ENCODE data around the gene MLPH. TPM values are rescaled to one million over a fixed set of nuclear protein-coding genes. Genes with fewer than 3 reads are reported as not detected.

MLPH gene
- total RNA-seq, 1 donor from 2014 or later, result 22.5 TPM

DNA sequence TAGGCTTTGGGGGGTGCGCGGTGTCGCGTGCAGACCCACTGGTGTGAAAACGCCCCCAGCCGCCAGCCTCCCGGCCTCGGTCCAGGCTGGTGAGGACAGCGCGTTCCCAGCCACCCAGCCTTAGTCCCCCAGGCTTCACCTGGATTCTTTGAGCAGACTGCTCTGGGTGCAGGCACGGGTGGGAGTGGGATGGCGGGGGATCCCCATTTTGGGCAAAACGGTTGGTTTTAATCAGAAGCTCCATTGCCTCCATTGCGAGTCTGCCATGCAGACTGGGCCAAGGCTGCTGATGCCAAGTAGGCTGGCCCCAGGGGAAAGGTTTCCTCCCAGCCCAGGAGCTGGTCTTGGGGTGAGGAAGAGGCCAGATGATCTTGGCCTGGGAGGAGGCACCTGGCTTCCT, 445 bp downstream of the MLPH start:
- H3K4me3 Mint-ChIP-seq (ENCODE audit: unreplicated experiment), result peak overlapping the region; percentile 81
- H3K4me1 Mint-ChIP-seq (ENCODE audit: unreplicated experiment), result peaks cover 36% of the 10 kb centered on the region
- H3K27me3 Mint-ChIP-seq (ENCODE audit: unreplicated experiment), result no peaks in the 10 kb centered on the region
- H3K9me3 Mint-ChIP-seq (ENCODE audit: unreplicated experiment), result peaks cover 9% of the 10 kb centered on the region
- no peak overlapping the region for H3K27ac Mint-ChIP-seq (ENCODE audit: unreplicated experiment)
- H3K36me3 Mint-ChIP-seq (ENCODE audit: unreplicated experiment), result peaks cover 4% of the 10 kb centered on the region
- DNase-seq (ENCODE audit: extremely low spot score, unreplicated experiment), result no peak
- TF ChIP-seq, protein P1, sequence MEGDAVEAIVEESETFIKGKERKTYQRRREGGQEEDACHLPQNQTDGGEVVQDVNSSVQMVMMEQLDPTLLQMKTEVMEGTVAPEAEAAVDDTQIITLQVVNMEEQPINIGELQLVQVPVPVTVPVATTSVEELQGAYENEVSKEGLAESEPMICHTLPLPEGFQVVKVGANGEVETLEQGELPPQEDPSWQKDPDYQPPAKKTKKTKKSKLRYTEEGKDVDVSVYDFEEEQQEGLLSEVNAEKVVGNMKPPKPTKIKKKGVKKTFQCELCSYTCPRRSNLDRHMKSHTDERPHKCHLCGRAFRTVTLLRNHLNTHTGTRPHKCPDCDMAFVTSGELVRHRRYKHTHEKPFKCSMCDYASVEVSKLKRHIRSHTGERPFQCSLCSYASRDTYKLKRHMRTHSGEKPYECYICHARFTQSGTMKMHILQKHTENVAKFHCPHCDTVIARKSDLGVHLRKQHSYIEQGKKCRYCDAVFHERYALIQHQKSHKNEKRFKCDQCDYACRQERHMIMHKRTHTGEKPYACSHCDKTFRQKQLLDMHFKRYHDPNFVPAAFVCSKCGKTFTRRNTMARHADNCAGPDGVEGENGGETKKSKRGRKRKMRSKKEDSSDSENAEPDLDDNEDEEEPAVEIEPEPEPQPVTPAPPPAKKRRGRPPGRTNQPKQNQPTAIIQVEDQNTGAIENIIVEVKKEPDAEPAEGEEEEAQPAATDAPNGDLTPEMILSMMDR (IDR thresholded peaks at IDR 0.05), result no peak

DNA sequence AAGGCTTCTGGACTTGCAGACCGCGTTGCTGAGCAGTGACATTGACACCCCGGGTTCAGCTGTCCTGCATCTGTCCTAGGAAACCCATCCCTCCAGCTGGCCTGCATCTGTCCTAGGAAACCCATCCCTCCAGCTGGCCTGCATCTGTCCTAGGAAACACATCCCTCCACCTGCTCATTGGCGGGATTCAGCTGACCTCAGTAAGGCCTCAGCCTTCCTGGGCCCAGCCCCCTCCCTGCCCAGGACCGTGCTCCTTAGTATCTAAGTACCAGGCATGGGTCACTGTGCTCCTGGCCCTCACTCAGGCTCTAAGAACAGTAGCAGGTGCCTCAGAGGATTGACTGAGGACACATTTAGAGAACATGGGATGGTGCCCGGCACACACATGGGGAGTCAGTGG, 1.2 kb downstream of the MLPH start:
- no peaks in the 10 kb centered on the region for H3K27me3 Mint-ChIP-seq (ENCODE audit: unreplicated experiment)

DNA sequence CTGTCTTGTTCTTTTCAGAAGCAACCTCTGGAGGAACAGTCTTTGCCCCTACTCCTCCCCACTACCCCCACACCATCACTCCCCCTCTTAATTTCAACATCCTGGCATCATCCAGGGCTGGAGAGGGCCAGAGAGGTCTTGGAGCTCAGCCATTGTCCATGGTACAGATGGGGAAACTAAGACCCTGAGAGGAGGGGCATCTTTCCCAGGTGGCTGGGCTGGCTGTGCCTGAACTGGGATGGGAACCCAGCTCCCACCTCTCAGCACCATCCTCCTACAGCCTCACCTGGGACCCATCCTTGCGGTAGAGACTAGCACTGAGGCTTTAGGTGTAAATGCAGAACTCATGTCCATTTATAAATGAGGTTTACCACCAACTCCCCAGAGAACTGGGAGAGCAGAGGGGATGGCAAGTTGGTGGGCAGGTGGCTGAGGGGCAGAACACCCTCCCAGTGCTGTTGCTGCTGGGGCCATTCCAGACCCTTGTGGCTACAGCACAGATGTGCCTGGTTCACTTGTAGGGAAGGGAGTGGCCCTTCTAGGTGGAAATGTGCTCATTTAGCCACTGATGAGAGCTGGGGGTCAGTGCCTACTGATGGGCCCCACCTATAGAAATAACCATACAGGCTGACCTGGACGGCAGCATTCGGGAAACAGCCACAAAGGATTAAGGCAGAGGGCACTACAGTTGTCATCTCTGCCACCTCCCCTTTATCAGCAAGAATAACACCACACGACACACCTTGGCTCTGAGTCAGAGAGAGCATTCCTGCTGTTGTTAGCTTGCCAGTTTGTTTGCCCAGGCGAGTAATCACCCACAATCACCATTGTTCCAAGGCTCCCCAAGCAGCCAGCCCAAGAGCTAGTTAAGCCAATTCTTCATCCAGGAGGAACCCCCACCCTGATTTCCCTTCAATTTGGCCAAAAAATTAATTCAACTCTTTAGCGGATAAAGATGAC, 2.1 kb downstream of the MLPH start:
- Mint-ChIP-seq H3K27ac (ENCODE audit: unreplicated experiment) (no peak overlapping the region), H3K4me1 (ENCODE audit: unreplicated experiment) (peaks cover 25% of the 10 kb centered on the region), H3K9me3 (ENCODE audit: unreplicated experiment) (peaks cover 9% of the 10 kb centered on the region), H3K36me3 (ENCODE audit: unreplicated experiment) (peaks cover 12% of the 10 kb centered on the region), H3K27me3 (ENCODE audit: unreplicated experiment) (no peaks in the 10 kb centered on the region), H3K4me3 (ENCODE audit: unreplicated experiment) (no peak overlapping the region)
- TF ChIP-seq, protein P1 (IDR thresholded peaks at IDR 0.05), result no peak
- no peak for DNase-seq (ENCODE audit: extremely low spot score, unreplicated experiment)

More for the DNA sequence above, 1.2 kb downstream of the MLPH start:
- H3K36me3 Mint-ChIP-seq (ENCODE audit: unreplicated experiment), result peaks cover 9% of the 10 kb centered on the region
- DNase-seq (ENCODE audit: extremely low spot score, unreplicated experiment), result no peak
- peaks cover 9% of the 10 kb centered on the region for H3K9me3 Mint-ChIP-seq (ENCODE audit: unreplicated experiment)
- peak overlapping the region; percentile 81 for H3K4me3 Mint-ChIP-seq (ENCODE audit: unreplicated experiment)
- peaks cover 28% of the 10 kb centered on the region for H3K4me1 Mint-ChIP-seq (ENCODE audit: unreplicated experiment)
- no peak overlapping the region for H3K27ac Mint-ChIP-seq (ENCODE audit: unreplicated experiment)
- TF ChIP-seq, protein P1 (IDR thresholded peaks at IDR 0.05), result no peak

DNA sequence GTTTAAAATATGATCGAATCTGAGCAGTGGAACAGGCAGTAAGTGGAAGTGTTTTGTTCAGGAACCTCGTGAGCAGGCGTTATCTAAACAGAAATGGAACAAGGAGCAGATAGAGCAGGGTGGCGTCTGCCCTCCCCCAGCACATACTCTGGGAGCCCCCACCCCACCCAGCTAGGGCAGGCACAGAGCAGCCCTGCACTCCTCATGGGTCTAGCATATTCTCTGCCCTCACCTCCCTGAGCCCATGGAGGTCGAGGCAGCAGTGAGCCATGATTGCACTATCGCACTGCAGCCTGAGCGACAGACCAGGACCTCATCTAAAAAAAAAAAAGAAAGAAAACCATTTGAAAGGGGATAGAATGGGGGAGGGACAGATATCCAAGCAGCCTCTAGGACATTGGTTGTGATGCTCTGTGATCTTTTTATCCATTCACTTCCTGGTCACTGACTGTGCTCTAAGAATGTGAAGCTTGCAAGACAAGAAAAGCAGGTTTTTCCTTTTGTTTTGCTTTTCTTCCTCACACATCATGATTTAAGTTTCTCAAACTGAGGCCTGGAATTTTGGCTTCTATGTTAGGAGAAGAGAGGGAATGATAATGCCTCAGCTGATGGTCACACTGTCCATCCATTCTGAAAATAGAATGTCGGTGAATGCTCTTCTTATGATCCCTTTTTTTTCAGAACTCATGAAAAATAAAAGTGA, 3.1 kb downstream of the MLPH start:
- Mint-ChIP-seq H3K9me3 (ENCODE audit: unreplicated experiment) (peaks cover 9% of the 10 kb centered on the region), H3K27ac (ENCODE audit: unreplicated experiment) (no peak overlapping the region), H3K36me3 (ENCODE audit: unreplicated experiment) (peaks cover 20% of the 10 kb centered on the region), H3K27me3 (ENCODE audit: unreplicated experiment) (no peaks in the 10 kb centered on the region), H3K4me1 (ENCODE audit: unreplicated experiment) (peaks cover 24% of the 10 kb centered on the region), H3K4me3 (ENCODE audit: unreplicated experiment) (no peak overlapping the region)
- TF ChIP-seq, protein P1 (IDR thresholded peaks at IDR 0.05), result no peak
- no peak for DNase-seq (ENCODE audit: extremely low spot score, unreplicated experiment)

DNA sequence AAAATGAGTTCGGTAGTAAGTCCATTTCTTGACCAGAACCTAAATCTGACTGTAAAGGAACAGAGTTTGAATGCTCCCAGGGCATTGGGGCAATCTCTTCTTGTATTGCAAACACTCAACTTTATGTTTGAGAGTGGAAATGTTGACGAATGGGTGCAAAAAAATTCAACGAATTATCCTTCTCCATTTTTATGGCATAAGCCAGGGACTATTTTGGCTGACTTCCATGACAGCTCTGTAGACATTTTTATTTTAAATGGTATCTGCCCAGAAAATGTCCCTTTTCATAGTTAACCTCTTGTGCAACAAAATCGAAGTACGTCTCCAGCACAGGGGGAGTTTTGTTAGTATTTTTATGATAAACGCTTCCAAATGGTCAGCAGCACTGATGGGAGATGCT, 3.7 kb downstream of the MLPH start:
- peaks cover 22% of the 10 kb centered on the region for H3K4me1 Mint-ChIP-seq (ENCODE audit: unreplicated experiment)
- H3K36me3 Mint-ChIP-seq (ENCODE audit: unreplicated experiment), result peaks cover 22% of the 10 kb centered on the region
- DNase-seq (ENCODE audit: extremely low spot score, unreplicated experiment), result no peak
- H3K27ac Mint-ChIP-seq (ENCODE audit: unreplicated experiment), result no peak overlapping the region
- H3K27me3 Mint-ChIP-seq (ENCODE audit: unreplicated experiment), result no peaks in the 10 kb centered on the region
- TF ChIP-seq, protein P1 (IDR thresholded peaks at IDR 0.05), result no peak
- H3K4me3 Mint-ChIP-seq (ENCODE audit: unreplicated experiment), result no peak overlapping the region
- peaks cover 9% of the 10 kb centered on the region for H3K9me3 Mint-ChIP-seq (ENCODE audit: unreplicated experiment)

Data from osteocyte (in vitro differentiated cells).